IMR-90 (cell line): ENCODE data around the gene PLCL1. TPM values are rescaled to one million over a fixed set of nuclear protein-coding genes. Genes with fewer than 3 reads are reported as not detected.

Experiments
- ATAC-seq: fragments of 200-7000 bp; cut with Tn5 transposase; 2 replicates; pipeline ENCODE4 v1.9.1; 2020; ENCODE audit warnings: low read depth, mild to moderate bottlenecking, moderate library complexity
- BruUV-seq: library from RNA; stranded (reverse); fragments of 400-500 nt; replicated peaks from 2 replicates; lab custom pipeline; 2021; lab: Mats Ljungman, UMichigan
- CTCF ChIA-PET: fragments of 300-600 bp; formaldehyde crosslinking; extraction: SDS; loops from one replicate; lab custom pipeline; 2021; ENCODE audit warnings: antibody characterized with exemption; lab: Yijun Ruan, JAX
- POLR2A ChIA-PET: fragments of 300-600 bp; sonication (Branson Sonifier 250); formaldehyde crosslinking; loops from one replicate; lab custom pipeline; 2022; ENCODE audit warnings: antibody characterized with exemption; ENCODE audit not compliant: unreplicated experiment; lab: Charles Lee
- DNase-seq: peaks from one replicate; pipeline ENCODE4 v3.0.0; 2013
- H2AFZ ChIP-seq: replicated peaks from 2 replicates; pipeline ENCODE3; 2013; ENCODE audit warnings: low read length, mild to moderate bottlenecking; ENCODE audit not compliant: poor library complexity
- H2AK5ac ChIP-seq: 2 replicates; pipeline ENCODE4 v1.6.1; 2013; ENCODE audit warnings: low read depth, low read length, inconsistent platforms
- H2AK9ac ChIP-seq: replicated peaks from 2 replicates; pipeline ENCODE3; 2013; ENCODE audit warnings: mild to moderate bottlenecking, low read depth, low read length, moderate library complexity; ENCODE audit not compliant: poor library complexity
- H2BK120ac ChIP-seq: 2 replicates; pipeline ENCODE4 v1.6.1; 2013; ENCODE audit warnings: low read depth, low read length, inconsistent platforms
- H2BK15ac ChIP-seq: 3 replicates; pipeline ENCODE4 v1.6.1; 2013; ENCODE audit warnings: low read depth, low read length, inconsistent platforms
- H2BK20ac ChIP-seq: 2 replicates; pipeline ENCODE4 v1.6.1; 2013; ENCODE audit warnings: low read depth, mild to moderate bottlenecking, inconsistent platforms, low read length, moderate library complexity
- H2BK5ac ChIP-seq: 2 replicates; pipeline ENCODE4 v1.6.1; 2013; ENCODE audit warnings: mild to moderate bottlenecking, low read depth, low read length, inconsistent platforms; ENCODE audit not compliant: poor library complexity, severe bottlenecking
- H3K14ac ChIP-seq: replicated peaks from 2 replicates; pipeline ENCODE4 v1.6.1; 2013; ENCODE audit warnings: low read depth, low read length, inconsistent platforms
- H3K18ac ChIP-seq: 2 replicates; pipeline ENCODE4 v1.6.1; 2013; ENCODE audit warnings: low read depth, low read length, control low read depth
- H3K23ac ChIP-seq: 2 replicates; pipeline ENCODE4 v1.6.1; 2013; ENCODE audit warnings: low read depth, low read length, inconsistent platforms
- H3K27ac ChIP-seq: 2 replicates; pipeline ENCODE4 v1.5.1; 2013; ENCODE audit warnings: mild to moderate bottlenecking, control low read depth, low read length; ENCODE audit not compliant: insufficient read depth
- H3K27me3 ChIP-seq: 2 replicates; pipeline ENCODE4 v1.6.1; 2013; ENCODE audit warnings: low read length; ENCODE audit not compliant: control insufficient read depth, insufficient read depth
- H3K36me3 ChIP-seq: 2 replicates; pipeline ENCODE4 v1.6.1; 2013; ENCODE audit warnings: low read length, mixed read lengths; ENCODE audit not compliant: control insufficient read depth, insufficient read depth
- H3K4ac ChIP-seq: 2 replicates; pipeline ENCODE4 v1.6.1; 2013; ENCODE audit warnings: low read depth, low read length, inconsistent platforms
- H3K4me1 ChIP-seq: 2 replicates; pipeline ENCODE4 v1.6.1; 2013; ENCODE audit warnings: low read length, mixed read lengths; ENCODE audit not compliant: control insufficient read depth, insufficient read depth
- H3K4me2 ChIP-seq: 2 replicates; pipeline ENCODE4 v1.6.1; 2013; ENCODE audit warnings: low read depth, mild to moderate bottlenecking, control low read depth, low read length, moderate library complexity
- H3K4me3 ChIP-seq: 2 replicates; pipeline ENCODE4 v1.5.1; 2013; ENCODE audit warnings: low read depth, mild to moderate bottlenecking, control low read depth, low read length, moderate library complexity; ENCODE audit not compliant: insufficient read depth
- H3K56ac ChIP-seq: 2 replicates; pipeline ENCODE4 v1.6.1; 2013; ENCODE audit warnings: low read length, inconsistent platforms; ENCODE audit not compliant: insufficient read depth; ENCODE audit errors: extremely low read depth
- H3K79me1 ChIP-seq, 2 experiments: 2 replicates each; pipeline ENCODE4 v1.6.1; 2013; ENCODE audit warnings: low read length in 2 of 2, inconsistent platforms in 1 of 2, low read depth in 1 of 2
- H3K9ac ChIP-seq: 2 replicates; pipeline ENCODE4 v1.6.1; 2013; ENCODE audit warnings: low read depth, low read length, control low read depth
- H3K9me1 ChIP-seq: 2 replicates; pipeline ENCODE4 v1.6.1; 2013; ENCODE audit warnings: low read length, inconsistent platforms; ENCODE audit not compliant: insufficient read depth
- H3K9me3 ChIP-seq: 2 replicates; pipeline ENCODE4 v1.6.1; 2013; ENCODE audit warnings: low read length; ENCODE audit not compliant: control insufficient read depth, insufficient read depth
- H4K20me1 ChIP-seq: 2 replicates; pipeline ENCODE4 v1.6.1; 2013; ENCODE audit warnings: low read length, inconsistent platforms; ENCODE audit not compliant: insufficient read depth
- H4K5ac ChIP-seq: 2 replicates; pipeline ENCODE4 v1.6.1; 2013; ENCODE audit warnings: mild to moderate bottlenecking, low read depth, low read length, control low read depth
- H4K8ac ChIP-seq, 2 experiments: 2 replicates each; pipeline ENCODE4 v1.6.1; 2013; ENCODE audit warnings: low read depth in 2 of 2, low read length in 2 of 2, control low read depth in 1 of 2, inconsistent platforms in 1 of 2
- H4K91ac ChIP-seq: 2 replicates; pipeline ENCODE4 v1.6.1; 2013; ENCODE audit warnings: low read depth, low read length, inconsistent platforms; ENCODE audit not compliant: insufficient read depth
- CHD1 ChIP-seq: IDR thresholded peaks from 2 replicates; pipeline ENCODE4 v1.6.1; 2012; ENCODE audit warnings: low read depth, low read length, improper control_type of control experiment
- CTCF ChIP-seq: conservative IDR thresholded peaks from 2 replicates; pipeline ENCODE4 v1.5.1; 2012; ENCODE audit warnings: mild to moderate bottlenecking, low read depth, low read length, improper control_type of control experiment
- FOS ChIP-seq: fragments of 150-350 bp; IDR thresholded peaks from 2 replicates; pipeline ENCODE4 v1.6.1; 2016; ENCODE audit warnings: low read depth, low read length
- MAFK ChIP-seq: IDR thresholded peaks from 2 replicates; pipeline ENCODE4 v1.6.1; 2012; ENCODE audit warnings: low read depth, low read length, improper control_type of control experiment
- MAZ ChIP-seq: IDR thresholded peaks from 2 replicates; pipeline ENCODE4 v1.6.1; 2012; ENCODE audit warnings: low read depth, mild to moderate bottlenecking, low read length, improper control_type of control experiment, moderate library complexity, borderline replicate concordance
- POLR2A ChIP-seq: IDR thresholded peaks from 2 replicates; pipeline ENCODE4 v1.6.1; 2012; ENCODE audit warnings: mild to moderate bottlenecking, low read depth, low read length
- dilution Hi-C: fragments of 300-500 bp; cut with HindIII; formaldehyde crosslinking; loops from one replicate; pipeline ENCODE4 v1.14.3; 2018; ENCODE audit warnings: low sequenced_read_pairs; ENCODE audit not compliant: unreplicated experiment
- in situ Hi-C: fragments of 300-500 bp; cut with MboI; formaldehyde crosslinking; loops from 3 replicates; pipeline ENCODE4 v1.14.3; 2019; ENCODE audit warnings: low sequenced_read_pairs, inconsistent platforms, mixed read lengths
- intact Hi-C: fragments of 100-400 bp; cut with micrococcal nuclease; formaldehyde crosslinking; loops from 2 replicates; pipeline ENCODE4 v1.10.0; 2022
- polyA plus RNA-seq, 3 experiments: library from polyadenylated mRNA; depleted of rRNA; stranded (reverse); fragments of >200 nt; gene quantifications; 2 replicates each; pipeline ENCODE4 v1.2.3, GENCODE V29; 2012; ENCODE audit warnings: low replicate concordance in 1 of 3
- total RNA-seq: library from RNA; depleted of rRNA; stranded (reverse); fragments of >200 nt; gene quantifications from 2 replicates; pipeline ENCODE4 v1.2.3, GENCODE V29; 2012

The PLCL1 gene
- total and polyA plus RNA-seq, 2 of the 4 experiments (the other 2 are of a cell fraction): 0.14 to 0.18 TPM

- in situ Hi-C loops: no loop called here
- no peak overlapping the region for H3K23ac ChIP-seq
- intact Hi-C loops: no loop called here
- no peak overlapping the region for H2BK15ac ChIP-seq
- H4K8ac ChIP-seq: no peak overlapping the region
- no peaks in the 10 kb centered on the region for H3K9me1 ChIP-seq
- no peak overlapping the region for H3K4ac ChIP-seq
- H2AK5ac ChIP-seq: no peak overlapping the region
- H3K27ac ChIP-seq: no peak overlapping the region
- no peak overlapping the region for H2BK5ac ChIP-seq
- no peaks in the 10 kb centered on the region for H3K36me3 ChIP-seq
- no peak overlapping the region for H2BK120ac ChIP-seq
- no peaks in the 10 kb centered on the region for H3K4me1 ChIP-seq
- H2BK20ac ChIP-seq: no peak overlapping the region
- CTCF ChIA-PET: no interaction called here
- no peaks in the 10 kb centered on the region for H4K20me1 ChIP-seq
- H3K14ac ChIP-seq: no peak overlapping the region
- POLR2A ChIA-PET: no interaction called here
- no peak overlapping the region for H2AK9ac ChIP-seq
- TF ChIP-seq POLR2A (no peak), MAZ (no peak), CHD1 (no peak), CTCF (no peak), FOS (no peak), MAFK (no peak)
- DNase-seq (no peak), ATAC-seq (no peak)
- dilution Hi-C loops: no loop called here
- no peak overlapping the region for H3K4me3 ChIP-seq
- no peak overlapping the region for H4K5ac ChIP-seq
- H4K91ac ChIP-seq: no peak overlapping the region
- H3K4me2 ChIP-seq: no peak overlapping the region
- H3K27me3 ChIP-seq: no peaks in the 10 kb centered on the region
- no TSS peak for BruUV-seq
- no peaks in the 10 kb centered on the region for H3K9me3 ChIP-seq
- no peak overlapping the region for H3K56ac ChIP-seq
- H3K79me1 ChIP-seq: no peaks in the 10 kb centered on the region
- H3K18ac ChIP-seq: no peak overlapping the region
- H3K9ac ChIP-seq: no peak overlapping the region
- H2AFZ ChIP-seq: no peak overlapping the region
These were observed 125.5 kb downstream of the PLCL1 start for GRCh38 chr2:197929886-197930227.
